Measurements from ENCODE around the gene PTPRF. TPM values are rescaled to one million over a fixed set of nuclear protein-coding genes. Genes with fewer than 3 reads are reported as not detected.

The PTPRF gene
- total RNA-seq = 9.3 TPM
- 10 to 100 TPM; 13.0 to 41.2 (median 21.5) TPM for polyA plus RNA-seq (ENCODE audit: insufficient read depth in 1 of 8, insufficient read length in 8 of 8, low replicate concordance in 1 of 8)
- long read RNA-seq, donor 1 = 0 reads
- long read RNA-seq, donor 2 = 0 reads
- long read RNA-seq, donor 3, full-length matches to known transcripts = 1 of 1 reads
- long read RNA-seq, donor 3, partial matches to known transcripts = 0 of 1 reads
- long read RNA-seq, donor 3, other reads (novel, unspliced or antisense) = 0 of 1 reads
- long read RNA-seq, donor 4 = 0 reads
- long read RNA-seq, donor 5, partial matches to known transcripts = 48 of 48 reads
- long read RNA-seq, donor 5, other reads (novel, unspliced or antisense) = 0 of 48 reads
- long read RNA-seq, donor 6 = 0 reads
- long read RNA-seq, donor 7 = 0 reads
- long read RNA-seq, donor 8 = 0 reads
- long read RNA-seq, donor 9 = 0 reads
- long read RNA-seq, donor 10 = 0 reads
- long read RNA-seq, donor 11 = 0 reads

GRCh38 chr1:43530483-43531106, at the start of gene PTPRF:
PTPRF (plus strand) TSS chr1:43530883; CDS start chr1:43545076, 14,193 bp downstream.
- Histone ChIP-seq H3K9me3 (replicated peaks; ENCODE audit: control insufficient read depth, low read depth, low read length) (no peaks in the 10 kb centered on the region), H3K27me3 (ENCODE audit: control insufficient read depth, insufficient read depth, low read length) (peaks cover 4% of the 10 kb centered on the region), H3K4me1 (ENCODE audit: control insufficient read depth, insufficient read depth, low read length) (peaks cover 17% of the 10 kb centered on the region), H3K36me3 (ENCODE audit: control insufficient read depth, insufficient read depth, low read length) (no peaks in the 10 kb centered on the region), H3K27ac (ENCODE audit: low read length) (no peak within 1 kb of the TSS), H3K4me3 (ENCODE audit: low read length) (peak within 1 kb of the TSS; percentile 55)
- DNase-seq = peak; percentile 75
- under 1% methylated on average over 51 of the region's 58 CpGs for WGBS (ENCODE audit: insufficient coverage)

- Histone ChIP-seq H3K27ac (ENCODE audit: low read length) (no peak overlapping the region), H3K4me3 (ENCODE audit: low read length) (no peak overlapping the region), H3K9me3 (replicated peaks; ENCODE audit: control insufficient read depth, low read depth, low read length) (no peaks in the 10 kb centered on the region), H3K36me3 (ENCODE audit: control insufficient read depth, insufficient read depth, low read length) (no peaks in the 10 kb centered on the region), H3K27me3 (ENCODE audit: control insufficient read depth, insufficient read depth, low read length) (no peaks in the 10 kb centered on the region), H3K4me1 (ENCODE audit: control insufficient read depth, insufficient read depth, low read length) (no peaks in the 10 kb centered on the region)
- peak; percentile 18 for DNase-seq
- no CpG with 5 or more reads among the region's 2 CpGs for WGBS (ENCODE audit: insufficient coverage)
Observed at GRCh38 chr1:43481491-43481890, 49.2 kb upstream of the PTPRF start.

GRCh38 chr1:43482215-43482614, 48.5 kb upstream of the PTPRF start:
- H3K4me3 ChIP-seq (ENCODE audit: low read length) = no peak overlapping the region
- no peaks in the 10 kb centered on the region for H3K9me3 ChIP-seq (replicated peaks; ENCODE audit: control insufficient read depth, low read depth, low read length)
- H3K4me1 ChIP-seq (ENCODE audit: control insufficient read depth, insufficient read depth, low read length) = no peaks in the 10 kb centered on the region
- no peak overlapping the region for H3K27ac ChIP-seq (ENCODE audit: low read length)
- no peaks in the 10 kb centered on the region for H3K27me3 ChIP-seq (ENCODE audit: control insufficient read depth, insufficient read depth, low read length)
- no CpG with 5 or more reads among the region's 1 CpG for WGBS (ENCODE audit: insufficient coverage)
- DNase-seq = no peak
- H3K36me3 ChIP-seq (ENCODE audit: control insufficient read depth, insufficient read depth, low read length) = no peaks in the 10 kb centered on the region

GRCh38 chr1:43484367-43484766, 46.3 kb upstream of the PTPRF start:
- Histone ChIP-seq H3K36me3 (ENCODE audit: control insufficient read depth, insufficient read depth, low read length) (no peaks in the 10 kb centered on the region), H3K4me3 (ENCODE audit: low read length) (no peak overlapping the region), H3K9me3 (replicated peaks; ENCODE audit: control insufficient read depth, low read depth, low read length) (no peaks in the 10 kb centered on the region), H3K27ac (ENCODE audit: low read length) (no peak overlapping the region), H3K4me1 (ENCODE audit: control insufficient read depth, insufficient read depth, low read length) (no peaks in the 10 kb centered on the region), H3K27me3 (ENCODE audit: control insufficient read depth, insufficient read depth, low read length) (no peaks in the 10 kb centered on the region)
- DNase-seq = no peak
- WGBS (ENCODE audit: insufficient coverage) = no CpG with 5 or more reads among the region's 2 CpGs

- Histone ChIP-seq H3K4me1 (ENCODE audit: control insufficient read depth, insufficient read depth, low read length) (no peaks in the 10 kb centered on the region), H3K4me3 (ENCODE audit: low read length) (no peak overlapping the region), H3K27ac (ENCODE audit: low read length) (no peak overlapping the region), H3K9me3 (replicated peaks; ENCODE audit: control insufficient read depth, low read depth, low read length) (peaks cover 5% of the 10 kb centered on the region), H3K27me3 (ENCODE audit: control insufficient read depth, insufficient read depth, low read length) (no peaks in the 10 kb centered on the region), H3K36me3 (ENCODE audit: control insufficient read depth, insufficient read depth, low read length) (no peaks in the 10 kb centered on the region)
- no CpG with 5 or more reads among the region's 1 CpG for WGBS (ENCODE audit: insufficient coverage)
- DNase-seq = no peak
Observed at GRCh38 chr1:43488165-43488564, 42.5 kb upstream of the PTPRF start.

GRCh38 chr1:43491061-43491460, 39.6 kb upstream of the PTPRF start:
- Histone ChIP-seq H3K27ac (ENCODE audit: low read length) (no peak overlapping the region), H3K9me3 (replicated peaks; ENCODE audit: control insufficient read depth, low read depth, low read length) (peaks cover 5% of the 10 kb centered on the region), H3K4me3 (ENCODE audit: low read length) (no peak overlapping the region), H3K4me1 (ENCODE audit: control insufficient read depth, insufficient read depth, low read length) (peaks cover 3% of the 10 kb centered on the region), H3K27me3 (ENCODE audit: control insufficient read depth, insufficient read depth, low read length) (no peaks in the 10 kb centered on the region), H3K36me3 (ENCODE audit: control insufficient read depth, insufficient read depth, low read length) (no peaks in the 10 kb centered on the region)
- no peak for DNase-seq
- no CpG with 5 or more reads among the region's 1 CpG for WGBS (ENCODE audit: insufficient coverage)

- no peak for DNase-seq
- peaks cover 5% of the 10 kb centered on the region for H3K9me3 ChIP-seq (replicated peaks; ENCODE audit: control insufficient read depth, low read depth, low read length)
- H3K27me3 ChIP-seq (ENCODE audit: control insufficient read depth, insufficient read depth, low read length) = no peaks in the 10 kb centered on the region
- no peak overlapping the region for H3K27ac ChIP-seq (ENCODE audit: low read length)
- H3K36me3 ChIP-seq (ENCODE audit: control insufficient read depth, insufficient read depth, low read length) = no peaks in the 10 kb centered on the region
- peaks cover 3% of the 10 kb centered on the region for H3K4me1 ChIP-seq (ENCODE audit: control insufficient read depth, insufficient read depth, low read length)
- WGBS (ENCODE audit: insufficient coverage) = 33% methylated on average over 1 of the region's 2 CpGs
- no peak overlapping the region for H3K4me3 ChIP-seq (ENCODE audit: low read length)
Observed at GRCh38 chr1:43492826-43493225, 37.9 kb upstream of the PTPRF start.

- Histone ChIP-seq H3K27me3 (ENCODE audit: control insufficient read depth, insufficient read depth, low read length) (no peaks in the 10 kb centered on the region), H3K4me3 (ENCODE audit: low read length) (no peak overlapping the region), H3K4me1 (ENCODE audit: control insufficient read depth, insufficient read depth, low read length) (peaks cover 3% of the 10 kb centered on the region), H3K27ac (ENCODE audit: low read length) (no peak overlapping the region), H3K9me3 (replicated peaks; ENCODE audit: control insufficient read depth, low read depth, low read length) (peaks cover 5% of the 10 kb centered on the region), H3K36me3 (ENCODE audit: control insufficient read depth, insufficient read depth, low read length) (no peaks in the 10 kb centered on the region)
- 2% methylated on average over 6 of the region's 11 CpGs for WGBS (ENCODE audit: insufficient coverage)
- peak; percentile 16 for DNase-seq
Observed at GRCh38 chr1:43493661-43494450, 36.8 kb upstream of the PTPRF start.

- H3K27ac ChIP-seq (ENCODE audit: low read length) = no peak overlapping the region
- no peaks in the 10 kb centered on the region for H3K36me3 ChIP-seq (ENCODE audit: control insufficient read depth, insufficient read depth, low read length)
- H3K4me3 ChIP-seq (ENCODE audit: low read length) = no peak overlapping the region
- DNase-seq = no peak
- no peaks in the 10 kb centered on the region for H3K27me3 ChIP-seq (ENCODE audit: control insufficient read depth, insufficient read depth, low read length)
- 88% methylated on average over 6 of the region's 7 CpGs for WGBS (ENCODE audit: insufficient coverage)
- H3K9me3 ChIP-seq (replicated peaks; ENCODE audit: control insufficient read depth, low read depth, low read length) = peaks cover 5% of the 10 kb centered on the region
- peaks cover 3% of the 10 kb centered on the region for H3K4me1 ChIP-seq (ENCODE audit: control insufficient read depth, insufficient read depth, low read length)
Observed at GRCh38 chr1:43495204-43495603, 35.5 kb upstream of the PTPRF start.

- peak; percentile 53 for DNase-seq
Observed at GRCh38 chr1:43499898-43500297, 30.8 kb upstream of the PTPRF start.

More at GRCh38 chr1:43499898-43500297, 30.8 kb upstream of the PTPRF start:
- no peaks in the 10 kb centered on the region for H3K27me3 ChIP-seq (ENCODE audit: control insufficient read depth, insufficient read depth, low read length)
- no peaks in the 10 kb centered on the region for H3K9me3 ChIP-seq (replicated peaks; ENCODE audit: control insufficient read depth, low read depth, low read length)
- no peaks in the 10 kb centered on the region for H3K36me3 ChIP-seq (ENCODE audit: control insufficient read depth, insufficient read depth, low read length)
- 45% methylated on average over 6 of the region's 6 CpGs for WGBS (ENCODE audit: insufficient coverage)
- no peak overlapping the region for H3K27ac ChIP-seq (ENCODE audit: low read length)
- H3K4me1 ChIP-seq (ENCODE audit: control insufficient read depth, insufficient read depth, low read length) = no peaks in the 10 kb centered on the region
- H3K4me3 ChIP-seq (ENCODE audit: low read length) = no peak overlapping the region

Data from muscle of leg (tissue), 16 donors.